KBM-7 (cell line): ENCODE results near the gene ASNSD1.
A peak's percentile ranks its signal among the peaks of the same experiment; 100 is the strongest.

Source experiments
- DNase-seq: peaks from one replicate; pipeline ENCODE4 v3.0.0-alpha.2; 2015
- in situ Hi-C: fragments of 300-500 bp; cut with MboI; formaldehyde crosslinking; loops from 2 replicates; pipeline ENCODE4 v1.14.3; 2020; ENCODE audit warnings: low sequenced_read_pairs, low pct_unique_long_range_greater_than_20kb, mixed read lengths

ASNSD1 gene

GRCh38 chr2:189661148-189661956 is at the start of gene ASNSD1:
Gene ASNSD1, plus strand, starts transcription at chr2:189661459. Its CDS starts 4,674 bp downstream, at chr2:189666133.
- in situ Hi-C loops, result no loop called here
- peak; percentile 98 for DNase-seq

- in situ Hi-C loops, result no loop called here
- no peak for DNase-seq
These were observed 48.1 kb upstream of the ASNSD1 start for GRCh38 chr2:189613077-189613636.

- in situ Hi-C loops, result no loop called here
- DNase-seq, result no peak
These were observed 47.4 kb upstream of the ASNSD1 start for GRCh38 chr2:189613650-189614420.

- DNase-seq, result no peak
- in situ Hi-C loops, result no loop called here
These were observed 46.7 kb upstream of the ASNSD1 start for GRCh38 chr2:189614585-189614984.

- DNase-seq, result no peak
These were observed 43.1 kb upstream of the ASNSD1 start for GRCh38 chr2:189618197-189618596.

GRCh38 chr2:189621781-189622180 is 39.5 kb upstream of the ASNSD1 start:
- in situ Hi-C loops, result no loop called here

More at GRCh38 chr2:189618197-189618596, 43.1 kb upstream of the ASNSD1 start:
- in situ Hi-C loops, result no loop called here

GRCh38 chr2:189623049-189623448 is 38.2 kb upstream of the ASNSD1 start:
- in situ Hi-C loops, result no loop called here

More at GRCh38 chr2:189621781-189622180, 39.5 kb upstream of the ASNSD1 start:
- DNase-seq, result no peak

GRCh38 chr2:189624648-189625355 is 36.5 kb upstream of the ASNSD1 start:
- in situ Hi-C loops, result no loop called here

More at GRCh38 chr2:189623049-189623448, 38.2 kb upstream of the ASNSD1 start:
- no peak for DNase-seq

GRCh38 chr2:189625636-189626035 is 35.6 kb upstream of the ASNSD1 start:
- in situ Hi-C loops, result no loop called here

More at GRCh38 chr2:189624648-189625355, 36.5 kb upstream of the ASNSD1 start:
- DNase-seq, result no peak

GRCh38 chr2:189627789-189628188 is 33.5 kb upstream of the ASNSD1 start:
- in situ Hi-C loops, result no loop called here
- no peak for DNase-seq

More at GRCh38 chr2:189625636-189626035, 35.6 kb upstream of the ASNSD1 start:
- no peak for DNase-seq

- in situ Hi-C loops, result no loop called here
- DNase-seq, result no peak
These were observed 32.3 kb upstream of the ASNSD1 start for GRCh38 chr2:189628817-189629530.

- in situ Hi-C loops, result no loop called here
These were observed 31.5 kb upstream of the ASNSD1 start for GRCh38 chr2:189629531-189630453.

GRCh38 chr2:189631849-189632248 is 29.4 kb upstream of the ASNSD1 start:
- in situ Hi-C loops, result no loop called here
- no peak for DNase-seq

More at GRCh38 chr2:189629531-189630453, 31.5 kb upstream of the ASNSD1 start:
- DNase-seq, result no peak

- in situ Hi-C loops, result no loop called here
- peak; percentile 14 for DNase-seq
These were observed 27.9 kb upstream of the ASNSD1 start for GRCh38 chr2:189633392-189633811.

GRCh38 chr2:189635353-189635752 is 25.9 kb upstream of the ASNSD1 start:
- in situ Hi-C loops, result no loop called here
- no peak for DNase-seq

- in situ Hi-C loops, result no loop called here
These were observed 22.8 kb upstream of the ASNSD1 start for GRCh38 chr2:189638301-189639006.

More at GRCh38 chr2:189638301-189639006, 22.8 kb upstream of the ASNSD1 start:
- no peak for DNase-seq
